GM18502 (cell line): ENCODE data around the gene SPDYE16.
"Not testable (repeated sequence)": the region's sequence is repeated elsewhere in the genome, so short reads cannot be mapped to it uniquely, and the experiment has no call there.

Experiments
- ATAC-seq: cut with Tn5 transposase; IDR thresholded peaks from one replicate; pipeline ENCODE4 v1.9.1; 2021; ENCODE audit warnings: mild to moderate bottlenecking; ENCODE audit not compliant: unreplicated experiment, poor library complexity

SPDYE16 gene

GRCh38 chr7:76505168-76506080 lies 37.7 kb downstream of the SPDYE16 start:
- ATAC-seq = no peak

- not testable (repeated sequence) for ATAC-seq
These were observed 38.5 kb downstream of the SPDYE16 start for GRCh38 chr7:76504351-76505167.

GRCh38 chr7:76503244-76503643 lies 39.9 kb downstream of the SPDYE16 start:
- not testable (repeated sequence) for ATAC-seq

GRCh38 chr7:76502836-76503235 lies 40.3 kb downstream of the SPDYE16 start:
- not testable (repeated sequence) for ATAC-seq

GRCh38 chr7:76502224-76502623 lies 40.9 kb downstream of the SPDYE16 start:
- not testable (repeated sequence) for ATAC-seq

GRCh38 chr7:76499924-76500241 lies 43.2 kb downstream of the SPDYE16 start:
- ATAC-seq = not testable (repeated sequence)

GRCh38 chr7:76499201-76499923 lies 43.7 kb downstream of the SPDYE16 start:
- ATAC-seq = not testable (repeated sequence)

- not testable (repeated sequence) for ATAC-seq
These were observed 44.4 kb downstream of the SPDYE16 start for GRCh38 chr7:76498583-76499200.

- ATAC-seq = not testable (repeated sequence)
These were observed 45.0 kb downstream of the SPDYE16 start for GRCh38 chr7:76497918-76498582.

GRCh38 chr7:76495717-76496116 lies 47.4 kb downstream of the SPDYE16 start:
- ATAC-seq = not testable (repeated sequence)

GRCh38 chr7:76492139-76492538 lies 51.0 kb downstream of the SPDYE16 start:
- ATAC-seq = not testable (repeated sequence)

GRCh38 chr7:76487969-76488368 lies 55.1 kb downstream of the SPDYE16 start:
- not testable (repeated sequence) for ATAC-seq

GRCh38 chr7:76486618-76487017 lies 56.5 kb downstream of the SPDYE16 start:
- peak; percentile 99 for ATAC-seq

- ATAC-seq = peak; percentile 31
These were observed 57.1 kb downstream of the SPDYE16 start for GRCh38 chr7:76485822-76486610.

GRCh38 chr7:76484456-76484855 lies 58.6 kb downstream of the SPDYE16 start:
- not testable (repeated sequence) for ATAC-seq

GRCh38 chr7:76483081-76483480 lies 60.0 kb downstream of the SPDYE16 start:
- ATAC-seq = not testable (repeated sequence)

GRCh38 chr7:76482660-76483059 lies 60.4 kb downstream of the SPDYE16 start:
- not testable (repeated sequence) for ATAC-seq
